H1 (cell line): ENCODE data around the gene ASTN2. TPM values are rescaled to one million over a fixed set of nuclear protein-coding genes. Genes with fewer than 3 reads are reported as not detected.

Experiments used
- CTBP2 ChIP-seq: IDR thresholded peaks from 2 replicates; pipeline ENCODE4 v1.7.0; 2011; ENCODE audit warnings: borderline replicate concordance, mild to moderate bottlenecking, moderate library complexity, mixed read lengths, low read length; ENCODE audit not compliant: insufficient read depth, insufficient read length
- EGR1 ChIP-seq: IDR thresholded peaks from 2 replicates; pipeline ENCODE4 v1.6.1; 2011; ENCODE audit warnings: low read depth, low read length, borderline replicate concordance
- JUND ChIP-seq: IDR thresholded peaks from 2 replicates; pipeline ENCODE4 v1.6.1; 2011; ENCODE audit warnings: mild to moderate bottlenecking, improper control_type of control experiment, low read length
- NANOG ChIP-seq: IDR thresholded peaks from 2 replicates; pipeline ENCODE4 v1.6.1; 2011; ENCODE audit warnings: low read length, low read depth, mild to moderate bottlenecking, inconsistent platforms; ENCODE audit not compliant: insufficient read depth, poor library complexity, severe bottlenecking
- POU5F1 ChIP-seq: IDR thresholded peaks from 2 replicates; pipeline ENCODE4 v1.6.1; 2011; ENCODE audit warnings: low read depth, mild to moderate bottlenecking, low read length, moderate library complexity
- RFX5 ChIP-seq: IDR thresholded peaks from 2 replicates; pipeline ENCODE4 v1.6.1; 2011; ENCODE audit warnings: low read depth, low read length, improper control_type of control experiment, borderline replicate concordance
- SP1 ChIP-seq: IDR thresholded peaks from 2 replicates; pipeline ENCODE4 v1.6.1; 2011; ENCODE audit warnings: low read depth, low read length
- polyA plus RNA-seq, 7 experiments: library from polyadenylated mRNA; depleted of rRNA in 3 of 7; stranded (reverse) in 5 of 7; unstranded in 2 of 7; fragments of >200 nt in 5 of 7; fragments of 200-250 nt in 2 of 7; gene quantifications; 1 replicate in 5 of 7; 2 replicates in 1 of 7; 4 replicates in 1 of 7; pipeline versions ENCODE4 v1.2.1 to v1.2.3, GENCODE V29; 2011 to 2013; ENCODE audit warnings: missing spikeins in 2 of 7, mixed read lengths in 2 of 7
- total RNA-seq: library from RNA; stranded (reverse); fragmentation: NEBNext Ultra II Directional; extraction: Animal tissue kit (Norgen Biotek cat#: 25700); gene quantifications from 2 replicates; pipeline ENCODE4 v1.2.1, GENCODE V29; 2021

Gene ASTN2
- total and polyA plus RNA-seq, 2 of the 8 experiments (the other 6 are each of a cell fraction or from before 2014, with no cell fraction given) = 8.2 to 13.7 TPM

DNA sequence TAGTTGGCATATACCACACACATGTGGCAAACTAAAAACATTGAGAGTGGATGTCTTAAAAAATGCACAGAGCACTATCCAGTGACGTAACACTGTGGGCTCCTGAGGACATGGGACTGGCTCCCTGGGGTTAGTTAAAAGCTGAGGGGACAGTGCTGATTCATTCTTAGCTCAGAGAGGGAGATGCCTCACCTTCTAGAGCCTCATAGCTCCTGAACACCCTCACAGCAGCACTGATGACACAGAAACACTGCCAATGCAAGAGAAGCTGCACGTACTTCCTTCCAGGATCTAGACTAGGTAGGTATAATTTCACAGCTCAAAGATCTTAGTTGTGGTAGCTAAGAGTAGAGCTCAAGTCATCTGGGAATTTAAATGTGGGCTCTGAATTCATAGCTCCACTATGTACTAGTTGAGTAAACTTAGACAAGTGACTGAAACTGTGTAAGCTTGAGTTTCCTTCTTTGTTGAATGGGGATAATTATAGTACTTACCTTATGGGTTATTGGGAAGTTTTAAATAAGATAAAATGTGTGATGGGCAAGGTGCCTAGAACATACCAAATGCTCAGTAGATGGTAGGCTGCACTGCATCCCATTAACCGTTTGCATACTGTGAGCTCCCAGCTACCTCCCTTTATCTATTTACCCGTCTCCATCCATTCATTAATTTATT is 279.9 kb downstream of the ASTN2 start (continued):
- TF ChIP-seq CTBP2 = no peak
- no peak for TF ChIP-seq EGR1
- no peak for TF ChIP-seq JUND
- TF ChIP-seq SP1 = no peak
- TF ChIP-seq POU5F1 = no peak
- TF ChIP-seq NANOG = no peak
- no peak for TF ChIP-seq RFX5
